ENCODE data around the gene CA5B.

Gene CA5B

GRCh38 chrX:15834053-15834452 is 96.0 kb downstream of the CA5B start:
- in situ Hi-C loops (cut with HindIII; ENCODE audit: low pct_unique_long_range_greater_than_20kb, low sequenced_read_pairs), result no loop called here
- no peak for DNase-seq (ENCODE audit: low read depth in 1 of 2, low spot score in 1 of 2)
- TF ChIP-seq JUND (IDR thresholded peaks at IDR 0.05; ENCODE audit: low read depth), result no peak

DNA sequence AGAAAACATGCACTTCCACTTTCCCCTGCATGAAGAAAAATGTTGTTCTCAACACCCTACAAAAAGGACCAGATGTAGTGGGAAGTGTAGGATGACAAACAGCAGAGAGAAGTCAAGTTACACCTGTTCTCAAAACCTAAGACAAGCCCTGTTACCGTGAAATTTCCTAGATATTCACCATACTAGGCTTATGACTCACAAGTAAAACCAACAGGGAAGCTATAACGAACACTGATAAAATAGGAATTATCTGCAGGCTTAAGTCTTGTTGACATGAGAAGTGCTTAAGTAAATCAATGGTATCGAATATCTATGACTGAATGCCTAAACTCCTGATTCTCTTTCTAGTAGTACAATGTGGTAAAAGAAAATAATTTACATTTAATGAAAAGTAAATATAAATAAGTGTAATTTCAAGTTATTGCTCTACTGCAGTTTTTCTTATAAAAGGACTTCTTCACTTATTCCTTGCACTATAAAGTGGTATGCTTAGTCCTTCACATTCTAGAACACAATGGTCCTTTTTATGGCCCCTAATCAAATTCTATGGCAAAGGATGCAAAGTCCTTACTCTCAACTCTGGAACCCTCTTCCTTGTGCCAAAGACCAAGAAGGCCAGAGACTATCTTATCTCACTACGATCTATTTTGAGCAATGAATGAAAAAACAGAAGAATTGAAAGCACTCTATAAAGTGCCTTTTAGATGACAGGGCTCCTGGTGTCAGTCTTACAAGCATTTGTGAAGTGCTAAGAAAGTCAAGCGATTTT is 96.9 kb downstream of the CA5B start:
- no peak for TF ChIP-seq JUND (IDR thresholded peaks at IDR 0.05; ENCODE audit: low read depth)
- no peak for DNase-seq (ENCODE audit: low read depth in 1 of 2, low spot score in 1 of 2)
- in situ Hi-C loops (cut with HindIII; ENCODE audit: low pct_unique_long_range_greater_than_20kb, low sequenced_read_pairs), result no loop called here

Measured in T47D (cell line).